B cell (primary cell): ENCODE results near the gene TULP1.
A peak's percentile ranks its signal among the peaks of the same experiment; 100 is the strongest.

ENCODE experiments used
- EZH2 ChIP-seq: IDR thresholded peaks from 2 replicates; pipeline ENCODE4 v1.6.1; 2012; ENCODE audit warnings: borderline replicate concordance, low read depth, mild to moderate bottlenecking, moderate library complexity, low read length; ENCODE audit not compliant: insufficient read depth, poor library complexity, severe bottlenecking
- TF ChIP-seq, protein P1 (sequence below): fragments of 200-600 bp; IDR thresholded peaks from one replicate; pipeline ENCODE4 v1.8.0; 2022; ENCODE audit warnings: antibody characterized with exemption, mild to moderate bottlenecking

DNA sequence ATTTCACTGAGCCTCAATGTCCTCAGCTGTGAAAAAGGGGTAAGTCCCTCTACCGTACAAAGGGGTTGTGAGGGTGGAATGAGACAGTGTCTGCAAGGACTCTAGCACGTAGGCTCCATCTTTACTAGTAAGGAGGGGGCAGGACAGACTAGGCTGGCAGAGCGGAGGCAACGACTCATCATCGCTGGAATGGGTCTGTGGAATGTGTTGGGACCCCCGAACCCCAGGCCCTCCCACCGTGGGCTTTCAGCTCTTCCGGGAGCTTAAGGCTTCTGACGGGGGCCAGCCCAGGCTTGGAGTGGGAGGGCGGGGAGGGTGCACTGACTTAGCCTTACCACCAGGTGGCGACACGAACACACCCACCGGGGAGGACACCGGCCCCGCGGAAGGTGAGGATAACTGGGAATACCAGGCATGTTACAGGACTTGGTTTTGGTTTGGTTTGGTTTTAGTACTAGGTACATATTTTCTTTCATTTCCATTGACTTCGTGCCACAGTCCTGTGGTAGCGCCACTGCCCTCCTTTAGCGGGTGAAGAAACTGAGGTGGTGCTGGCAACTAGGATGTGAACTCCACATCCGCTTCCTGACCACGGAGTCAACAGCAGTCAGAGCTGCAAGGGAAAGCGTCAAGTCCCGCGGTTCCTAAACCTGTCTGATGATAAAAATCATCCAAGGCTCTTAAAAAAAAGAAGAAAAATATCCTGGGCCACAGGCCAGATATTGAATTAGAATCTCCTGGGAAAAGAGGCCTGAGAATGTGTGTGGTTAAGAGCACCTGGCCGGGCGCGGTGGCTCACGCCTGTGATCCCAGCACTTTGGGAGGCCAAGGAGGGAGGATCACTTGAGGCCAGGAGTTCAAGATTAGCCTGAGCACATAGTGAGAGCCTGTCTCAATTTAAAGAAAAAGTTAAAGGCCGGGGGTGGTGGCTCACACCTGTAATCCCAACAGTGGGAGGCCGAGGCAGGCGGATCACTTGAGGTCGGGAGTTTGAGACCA is 10.3 kb upstream of the TULP1 start:
- TF ChIP-seq, protein P1, sequence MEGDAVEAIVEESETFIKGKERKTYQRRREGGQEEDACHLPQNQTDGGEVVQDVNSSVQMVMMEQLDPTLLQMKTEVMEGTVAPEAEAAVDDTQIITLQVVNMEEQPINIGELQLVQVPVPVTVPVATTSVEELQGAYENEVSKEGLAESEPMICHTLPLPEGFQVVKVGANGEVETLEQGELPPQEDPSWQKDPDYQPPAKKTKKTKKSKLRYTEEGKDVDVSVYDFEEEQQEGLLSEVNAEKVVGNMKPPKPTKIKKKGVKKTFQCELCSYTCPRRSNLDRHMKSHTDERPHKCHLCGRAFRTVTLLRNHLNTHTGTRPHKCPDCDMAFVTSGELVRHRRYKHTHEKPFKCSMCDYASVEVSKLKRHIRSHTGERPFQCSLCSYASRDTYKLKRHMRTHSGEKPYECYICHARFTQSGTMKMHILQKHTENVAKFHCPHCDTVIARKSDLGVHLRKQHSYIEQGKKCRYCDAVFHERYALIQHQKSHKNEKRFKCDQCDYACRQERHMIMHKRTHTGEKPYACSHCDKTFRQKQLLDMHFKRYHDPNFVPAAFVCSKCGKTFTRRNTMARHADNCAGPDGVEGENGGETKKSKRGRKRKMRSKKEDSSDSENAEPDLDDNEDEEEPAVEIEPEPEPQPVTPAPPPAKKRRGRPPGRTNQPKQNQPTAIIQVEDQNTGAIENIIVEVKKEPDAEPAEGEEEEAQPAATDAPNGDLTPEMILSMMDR = peak; percentile 98
- TF ChIP-seq EZH2 = no peak
